H1 (cell line): ENCODE measurements around the gene CIAO2A. TPM values are rescaled to one million over a fixed set of nuclear protein-coding genes. Genes with fewer than 3 reads are reported as not detected.

Source experiments
- CTCF ChIA-PET: fragments of 300-600 bp; sonication (Branson Sonifier 250); formaldehyde crosslinking; loops from one replicate; lab custom pipeline; 2021; ENCODE audit not compliant: partially characterized antibody; lab: Charles Lee
- POLR2A ChIA-PET: fragments of 300-600 bp; sonication (Branson Sonifier 250); formaldehyde crosslinking; loops from one replicate; lab custom pipeline; 2021; ENCODE audit warnings: inconsistent platforms; ENCODE audit not compliant: partially characterized antibody; lab: Charles Lee
- DNase-seq, 2 experiments: peaks; one replicate each; pipeline versions ENCODE4 v3.0.0 to v3.0.0-alpha.2; 2010 to 2022; ENCODE audit warnings: low spot score in 2 of 2, low read depth in 1 of 2, mixed read lengths in 1 of 2
- FAIRE-seq: peaks from 2 replicates; lab custom pipeline; 2011; peaks lifted over from hg19 to GRCh38; lab: Jason Lieb, UNC
- H2AFZ ChIP-seq: 2 replicates; pipeline ENCODE4 v1.8.1; 2012; ENCODE audit warnings: low read length, inconsistent platforms
- H2AK5ac ChIP-seq: 2 replicates; pipeline ENCODE4 v1.6.1; 2013; ENCODE audit warnings: low read depth, low read length
- H2BK120ac ChIP-seq: replicated peaks from 2 replicates; pipeline ENCODE3; 2013; ENCODE audit warnings: low read depth, low read length, inconsistent platforms
- H2BK12ac ChIP-seq: 2 replicates; pipeline ENCODE4 v1.6.1; 2013; ENCODE audit warnings: low read depth, low read length
- H2BK15ac ChIP-seq: 2 replicates; pipeline ENCODE4 v1.6.1; 2013; ENCODE audit warnings: low read length
- H2BK20ac ChIP-seq: 2 replicates; pipeline ENCODE4 v1.6.1; 2013; ENCODE audit warnings: low read length
- H2BK5ac ChIP-seq: 2 replicates; pipeline ENCODE4 v1.6.1; 2013; ENCODE audit warnings: low read depth, low read length
- H3K14ac ChIP-seq: 2 replicates; pipeline ENCODE4 v1.6.1; 2013; ENCODE audit warnings: inconsistent platforms; ENCODE audit not compliant: insufficient read length
- H3K18ac ChIP-seq: 2 replicates; pipeline ENCODE4 v1.6.1; 2013; ENCODE audit warnings: low read length; ENCODE audit errors: extremely low read depth
- H3K23ac ChIP-seq: 2 replicates; pipeline ENCODE4 v1.6.1; 2013; ENCODE audit warnings: inconsistent platforms; ENCODE audit not compliant: insufficient read length
- H3K23me2 ChIP-seq: 2 replicates; pipeline ENCODE4 v1.6.1; 2013; ENCODE audit warnings: low read depth, low read length
- H3K27ac ChIP-seq: 2 replicates; pipeline ENCODE4 v1.6.1; 2011; ENCODE audit warnings: low read depth, low read length, inconsistent platforms
- H3K27me3 ChIP-seq, 4 experiments: replicated peaks in 1 of 4; 1 replicate in 1 of 4; 2 replicates in 3 of 4; pipeline versions ENCODE4 v1.6.1 to v1.8.1; 2011 to 2013; ENCODE audit warnings: low read length in 3 of 4, mild to moderate bottlenecking in 3 of 4, inconsistent platforms in 2 of 4, mixed read lengths in 2 of 4, moderate library complexity in 1 of 4; ENCODE audit not compliant: control insufficient read depth in 3 of 4, insufficient read depth in 3 of 4; ENCODE audit errors: extremely low read depth in 1 of 4
- H3K36me3 ChIP-seq, 4 experiments: 2 replicates each; pipeline versions ENCODE4 v1.6.1 to v1.8.1; 2011 to 2013; ENCODE audit warnings: mild to moderate bottlenecking in 4 of 4, low read length in 3 of 4, moderate library complexity in 2 of 4, control low read depth in 1 of 4, inconsistent platforms in 1 of 4; ENCODE audit not compliant: insufficient read depth in 4 of 4, control insufficient read depth in 2 of 4
- H3K4ac ChIP-seq: replicated peaks from 2 replicates; pipeline ENCODE3; 2013; ENCODE audit warnings: low read length, low read depth, mixed read lengths, inconsistent platforms; ENCODE audit not compliant: insufficient read length
- H3K4me1 ChIP-seq, 4 experiments: replicated peaks in 1 of 4; 1 replicate in 1 of 4; 2 replicates in 3 of 4; pipeline versions ENCODE4 v1.6.1 to v1.8.1; 2011 to 2013; ENCODE audit warnings: low read length in 3 of 4, inconsistent platforms in 2 of 4, mixed read lengths in 1 of 4; ENCODE audit not compliant: insufficient read depth in 4 of 4, control insufficient read depth in 3 of 4
- H3K4me2 ChIP-seq, 2 experiments: 2 replicates each; pipeline versions ENCODE4 v1.6.1 to v1.8.1; 2011 to 2013; ENCODE audit warnings: low read depth in 2 of 2, low read length in 2 of 2, control low read depth in 1 of 2, inconsistent platforms in 1 of 2, mild to moderate bottlenecking in 1 of 2; ENCODE audit not compliant: insufficient read depth in 1 of 2
- H3K4me3 ChIP-seq, 4 experiments: fragments of 200-600, 300-600 bp in 1 of 4; sonication (generic), shearing (Covaris generic), sonication (Bioruptor Twin) in 1 of 4; 2 replicates each; pipeline versions ENCODE4 v1.5.1 to v1.8.1; 2011 to 2016; ENCODE audit warnings: low read length in 4 of 4, low read depth in 3 of 4, control low read depth in 2 of 4, inconsistent platforms in 2 of 4, mild to moderate bottlenecking in 2 of 4, mixed read lengths in 1 of 4, moderate library complexity in 1 of 4; ENCODE audit not compliant: insufficient read depth in 2 of 4; ENCODE audit errors: extremely low read depth in 1 of 4
- H3K56ac ChIP-seq: replicated peaks from 2 replicates; pipeline ENCODE3; 2013; ENCODE audit warnings: low read depth, mild to moderate bottlenecking, mixed read lengths, low read length, inconsistent platforms; ENCODE audit not compliant: insufficient read length
- H3K79me1 ChIP-seq: 2 replicates; pipeline ENCODE4 v1.6.1; 2013; ENCODE audit warnings: low read depth, low read length, control low read depth
- H3K79me2 ChIP-seq, 2 experiments: 2 replicates each; pipeline versions ENCODE4 v1.6.1 to v1.8.1; 2012 to 2013; ENCODE audit warnings: low read length in 2 of 2, mild to moderate bottlenecking in 2 of 2, inconsistent platforms in 1 of 2; ENCODE audit not compliant: insufficient read depth in 2 of 2, control insufficient read depth in 1 of 2
- H3K9ac ChIP-seq, 4 experiments: replicated peaks in 1 of 4; 1 replicate in 1 of 4; 2 replicates in 3 of 4; pipeline versions ENCODE4 v1.6.1 to v1.8.1; 2011 to 2013; ENCODE audit warnings: low read depth in 3 of 4, low read length in 3 of 4, control low read depth in 2 of 4, mild to moderate bottlenecking in 2 of 4, moderate library complexity in 2 of 4, inconsistent platforms in 1 of 4; ENCODE audit errors: extremely low read depth in 1 of 4
- H3K9me3 ChIP-seq, 2 experiments: 2 replicates each; pipeline versions ENCODE4 v1.6.1 to v1.8.1; 2012 to 2013; ENCODE audit warnings: mild to moderate bottlenecking in 2 of 2, moderate library complexity in 2 of 2, control low read depth in 1 of 2, inconsistent platforms in 1 of 2, low read depth in 1 of 2, low read length in 1 of 2, mixed read lengths in 1 of 2; ENCODE audit not compliant: insufficient read depth in 2 of 2
- H4K20me1 ChIP-seq, 2 experiments: replicated peaks in 1 of 2; 2 replicates each; pipeline versions ENCODE3 to v1.8.1; 2011 to 2013; ENCODE audit warnings: inconsistent platforms in 2 of 2, low read length in 2 of 2, mild to moderate bottlenecking in 1 of 2; ENCODE audit not compliant: insufficient read depth in 2 of 2, control insufficient read depth in 1 of 2
- H4K5ac ChIP-seq: 2 replicates; pipeline ENCODE4 v1.6.1; 2013; ENCODE audit warnings: low read length, low read depth, mixed read lengths, inconsistent platforms; ENCODE audit not compliant: insufficient read length
- H4K8ac ChIP-seq: 2 replicates; pipeline ENCODE4 v1.8.0; 2013; ENCODE audit warnings: mild to moderate bottlenecking, moderate library complexity, low read length, inconsistent platforms; ENCODE audit not compliant: insufficient read depth; ENCODE audit errors: extremely low read depth
- H4K91ac ChIP-seq: replicated peaks from 2 replicates; pipeline ENCODE3; 2013; ENCODE audit warnings: low read length, mixed read lengths, inconsistent platforms; ENCODE audit not compliant: insufficient read length
- ASH2L ChIP-seq: fragments of 200-600, 300-600 bp; sonication (generic); IDR thresholded peaks from one replicate; pipeline ENCODE4 v1.7.1; 2017; ENCODE audit warnings: low read length
- BRCA1 ChIP-seq: IDR thresholded peaks from 2 replicates; pipeline ENCODE4 v1.6.1; 2012; ENCODE audit warnings: low read depth, low read length, improper control_type of control experiment
- CEBPB ChIP-seq: IDR thresholded peaks from 2 replicates; pipeline ENCODE4 v1.6.1; 2012; ENCODE audit warnings: low read depth, low read length
- CREB1 ChIP-seq: IDR thresholded peaks from 2 replicates; pipeline ENCODE4 v1.6.1; 2012; ENCODE audit warnings: inconsistent platforms
- CTCF ChIP-seq, 3 experiments: IDR thresholded peaks; 1 replicate in 2 of 3; 2 replicates in 1 of 3; pipeline versions ENCODE4 v1.5.1 to v1.6.1; 2011; ENCODE audit warnings: low read length in 3 of 3, mild to moderate bottlenecking in 3 of 3, inconsistent platforms in 2 of 3, low read depth in 1 of 3, moderate library complexity in 1 of 3; ENCODE audit not compliant: insufficient read depth in 1 of 3; ENCODE audit errors: control extremely low read depth in 1 of 3
- GABPA ChIP-seq: IDR thresholded peaks from 2 replicates; pipeline ENCODE4 v1.6.1; 2011; ENCODE audit warnings: mild to moderate bottlenecking, low read length, moderate library complexity, borderline replicate concordance; ENCODE audit not compliant: insufficient read depth
- JUN ChIP-seq: IDR thresholded peaks from 2 replicates; pipeline ENCODE4 v1.6.1; 2011; ENCODE audit warnings: low read depth, mild to moderate bottlenecking, improper control_type of control experiment, low read length
- JUND ChIP-seq: IDR thresholded peaks from 2 replicates; pipeline ENCODE4 v1.6.1; 2011; ENCODE audit warnings: mild to moderate bottlenecking, improper control_type of control experiment, low read length
- POLR2AphosphoS5 ChIP-seq: IDR thresholded peaks from 2 replicates; pipeline ENCODE4 v1.6.1; 2011; ENCODE audit warnings: low read depth, low read length
- SIN3A ChIP-seq, 2 experiments: IDR thresholded peaks in 1 of 2; conservative IDR thresholded peaks in 1 of 2; 2 replicates each; pipeline ENCODE4 v1.6.1; 2011 to 2012; ENCODE audit warnings: low read length in 2 of 2, improper control_type of control experiment in 1 of 2, low read depth in 1 of 2, mild to moderate bottlenecking in 1 of 2
- SP1 ChIP-seq: IDR thresholded peaks from 2 replicates; pipeline ENCODE4 v1.6.1; 2011; ENCODE audit warnings: low read depth, low read length
- SRF ChIP-seq: IDR thresholded peaks from 2 replicates; pipeline ENCODE4 v1.6.1; 2011; ENCODE audit warnings: mild to moderate bottlenecking, low read depth, low read length, moderate library complexity
- TEAD4 ChIP-seq: IDR thresholded peaks from 2 replicates; pipeline ENCODE4 v1.6.1; 2012; ENCODE audit warnings: low read depth, low read length, inconsistent platforms, mixed read lengths
- WGBS, 2 experiments: shearing (Covaris generic) in 1 of 2; methylation state at CpG; one replicate each; pipeline versions ENCODE4 v1.1.6 to v1.1.7; 2013 to 2015; ENCODE audit warnings: low lambda C conversion rate in 2 of 2, mixed read lengths in 2 of 2, inconsistent platforms in 1 of 2, low coverage in 1 of 2, missing lambda C conversion rate in 1 of 2; ENCODE audit not compliant: insufficient replicate concordance in 2 of 2, insufficient coverage in 1 of 2, insufficient read length in 1 of 2; ENCODE audit errors: extremely low coverage in 1 of 2, missing lambda C conversion rate in 1 of 2; 5-methylcytosine and 5-hydroxymethylcytosine counted together
- polyA plus RNA-seq, 7 experiments: library from polyadenylated mRNA; depleted of rRNA in 3 of 7; stranded (reverse) in 5 of 7; unstranded in 2 of 7; fragments of >200 nt in 5 of 7; fragments of 200-250 nt in 2 of 7; gene quantifications; 1 replicate in 5 of 7; 2 replicates in 1 of 7; 4 replicates in 1 of 7; pipeline versions ENCODE4 v1.2.1 to v1.2.3, GENCODE V29; 2011 to 2013; ENCODE audit warnings: missing spikeins in 2 of 7, mixed read lengths in 2 of 7
- total RNA-seq: library from RNA; stranded (reverse); fragmentation: NEBNext Ultra II Directional; extraction: Animal tissue kit (Norgen Biotek cat#: 25700); gene quantifications from 2 replicates; pipeline ENCODE4 v1.2.1, GENCODE V29; 2021

CIAO2A gene
- total and polyA plus RNA-seq, 2 of the 8 experiments (the other 6 are each of a cell fraction or from before 2014, with no cell fraction given), result 76.4 to 86.5 TPM

DNA sequence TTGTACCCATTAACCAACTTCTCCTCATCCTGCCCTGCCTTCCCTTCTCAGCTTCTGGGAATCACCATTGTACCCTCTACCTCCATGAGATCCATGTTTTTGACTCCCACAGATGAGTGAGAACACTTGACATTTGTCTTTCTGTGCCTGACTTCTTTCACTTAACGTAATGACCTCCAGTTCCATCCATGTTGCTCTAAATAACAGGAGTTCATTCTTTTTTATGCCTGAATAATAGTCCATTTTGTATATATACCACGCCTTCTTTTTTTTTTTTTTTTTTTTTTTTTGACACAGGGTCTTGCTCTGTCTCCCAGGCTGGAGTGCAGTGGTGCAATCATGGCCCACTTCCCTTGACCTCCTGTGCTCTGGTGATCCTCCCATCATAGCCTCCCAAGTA lies 8.9 kb upstream of the CIAO2A start:
- H3K23me2 ChIP-seq, result no peaks in the 10 kb centered on the region
- no peak overlapping the region for H2BK120ac ChIP-seq
- no peak overlapping the region for H3K56ac ChIP-seq
- H2BK12ac ChIP-seq, result no peak overlapping the region
- no peak overlapping the region for H3K9ac ChIP-seq
- peaks cover 0 to 68% of the 10 kb centered on the region in 2 experiments; a peak in 2 of 4 replicates for H3K79me2 ChIP-seq
- H2BK15ac ChIP-seq, result no peak overlapping the region
- H3K27ac ChIP-seq, result no peak overlapping the region
- no peak overlapping the region for H4K8ac ChIP-seq
- no peak overlapping the region for H2AFZ ChIP-seq
- H2BK5ac ChIP-seq, result no peak overlapping the region
- H3K27me3 ChIP-seq, result peaks cover 0 to 1% (median 0%) of the 10 kb centered on the region in 4 experiments; a peak in 1 of 7 replicates
- H3K4me1 ChIP-seq, result no peaks in the 10 kb centered on the region
- no peaks in the 10 kb centered on the region for H4K20me1 ChIP-seq
- ChIA-PET CTCF (interaction anchor here (1.0 to 1.4 kb wide), 3 partner anchors 51 to 626 kb away, joined by 3 to 4 read pairs (median 3); partner anchors contain the start of gene DAPK2), POLR2A (interaction anchor here (1.6 kb wide), 1 partner anchor 8 kb away, joined by 5 read pairs; no protein-coding TSS in a partner anchor)
- no peaks in the 10 kb centered on the region for H3K9me3 ChIP-seq
- no peak overlapping the region for H3K4ac ChIP-seq
- H3K14ac ChIP-seq, result no peak overlapping the region
- H3K23ac ChIP-seq, result no peak overlapping the region
- H3K36me3 ChIP-seq, result no peaks in the 10 kb centered on the region
- H2BK20ac ChIP-seq, result no peak overlapping the region
- H3K4me2 ChIP-seq, result no peak overlapping the region
- no peak for DNase-seq
- H2AK5ac ChIP-seq, result no peak overlapping the region
- H4K5ac ChIP-seq, result no peak overlapping the region
- no peak for FAIRE-seq
- no peak overlapping the region for H3K4me3 ChIP-seq
- WGBS, 2 experiments, result 80% methylated on average over 1 of the region's 2 CpGs; no CpG with 5 or more reads in 1 of the 2 experiments
- H4K91ac ChIP-seq, result no peak overlapping the region
- no peak overlapping the region for H3K18ac ChIP-seq
- no peaks in the 10 kb centered on the region; the same call in 1 of the 2 replicates for H3K79me1 ChIP-seq
- no peak for TF ChIP-seq POLR2AphosphoS5
- no peak for TF ChIP-seq JUND
- no peak for TF ChIP-seq CEBPB
- TF ChIP-seq CTCF (IDR thresholded peaks at IDR 0.05; ENCODE audit: control extremely low read depth in 1 of 3, insufficient read depth in 1 of 3, low read depth in 1 of 3, low read length in 3 of 3), result no peak
- TF ChIP-seq SP1, result no peak
- no peak for TF ChIP-seq ASH2L
- no peak for TF ChIP-seq JUN
- no peak for TF ChIP-seq GABPA
- no peak for TF ChIP-seq BRCA1
- TF ChIP-seq CREB1, result no peak
- no peak for TF ChIP-seq TEAD4
- TF ChIP-seq SIN3A (conservative IDR thresholded peaks at IDR 0.05 in 1 of 2, IDR thresholded peaks at IDR 0.05 in 1 of 2; ENCODE audit: low read depth in 1 of 2, low read length in 2 of 2), result no peak
- no peak for TF ChIP-seq SRF
